Gastroesophageal sphincter (tissue), 3 donors: Measurements from ENCODE around the gene FRRS1L.

Source experiments
- CTCF ChIP-seq, 4 experiments: fragments of 200-600 bp in 2 of 4; fragments of 450-650 bp in 2 of 4; sonication (generic) in 1 of 4; IDR thresholded peaks; one replicate each; pipeline ENCODE4 v1.5.1; 2017 to 2019; ENCODE audit warnings: antibody characterized with exemption in 4 of 4, mild to moderate bottlenecking in 2 of 4, moderate library complexity in 2 of 4
- POLR2A ChIP-seq, 2 donors: fragments of 450-650 bp; IDR thresholded peaks; one replicate each; pipeline ENCODE4 v1.6.1; 2017; ENCODE audit warnings: antibody characterized with exemption in 2 of 2, mild to moderate bottlenecking in 2 of 2, moderate library complexity in 1 of 2

GRCh38 chr9:109107402-109108240, 59.4 kb downstream of the FRRS1L start:
- no peak for TF ChIP-seq CTCF (IDR thresholded peaks at IDR 0.05)
- TF ChIP-seq POLR2A (IDR thresholded peaks at IDR 0.05) = no peak
